Osteoblast (primary cell): Measurements from ENCODE around the gene PRDX3. TPM values are rescaled to one million over a fixed set of nuclear protein-coding genes. Genes with fewer than 3 reads are reported as not detected.

Experiments
- DNase-seq: peaks from one replicate; pipeline ENCODE4 v3.0.0; 2011; ENCODE audit warnings: low spot score, mixed read lengths; ENCODE audit not compliant: insufficient read length; ENCODE audit errors: missing footprints
- H2AFZ ChIP-seq: 2 replicates; pipeline ENCODE4 v1.6.0; 2011; ENCODE audit warnings: mild to moderate bottlenecking, low read length
- H3K27ac ChIP-seq: 2 replicates; pipeline ENCODE4 v1.5.1; 2011; ENCODE audit warnings: mild to moderate bottlenecking, low read depth, low read length, moderate library complexity
- H3K27me3 ChIP-seq: 2 replicates; pipeline ENCODE4 v1.6.0; 2012; ENCODE audit warnings: mild to moderate bottlenecking, control low read depth, inconsistent platforms, low read length, moderate library complexity; ENCODE audit not compliant: insufficient read depth
- H3K36me3 ChIP-seq: 2 replicates; pipeline ENCODE4 v1.5.1; 2011; ENCODE audit warnings: mild to moderate bottlenecking, low read length, control low read depth, moderate library complexity; ENCODE audit not compliant: insufficient read depth
- H3K4me1 ChIP-seq: 2 replicates; pipeline ENCODE4 v1.5.1; 2011; ENCODE audit warnings: mild to moderate bottlenecking, low read length, control low read depth, moderate library complexity; ENCODE audit not compliant: insufficient read depth
- H3K4me2 ChIP-seq: 2 replicates; pipeline ENCODE4 v1.6.0; 2011; ENCODE audit warnings: mild to moderate bottlenecking, low read length; ENCODE audit not compliant: insufficient read depth
- H3K4me3 ChIP-seq: fragments of 200-600 bp; sonication (generic); 3 replicates; pipeline ENCODE4 v1.5.1; 2012; ENCODE audit warnings: mild to moderate bottlenecking, low read length, inconsistent platforms; ENCODE audit not compliant: insufficient read depth
- H3K79me2 ChIP-seq: 2 replicates; pipeline ENCODE4 v1.6.0; 2012; ENCODE audit warnings: mild to moderate bottlenecking, low read length, control low read depth, inconsistent platforms; ENCODE audit not compliant: insufficient read depth
- H3K9me3 ChIP-seq: 2 replicates; pipeline ENCODE4 v1.5.1; 2011; ENCODE audit warnings: low read depth, low read length, control low read depth
- H4K20me1 ChIP-seq: 2 replicates; pipeline ENCODE4 v1.6.0; 2012; ENCODE audit warnings: mild to moderate bottlenecking, low read length, control low read depth; ENCODE audit not compliant: insufficient read depth
- total RNA-seq: library from RNA; depleted of rRNA; stranded (reverse); fragments of >200 nt; gene quantifications from 2 replicates; pipeline ENCODE4 v1.2.3, GENCODE V29; 2012
- TF ChIP-seq, protein P1 (sequence below): IDR thresholded peaks from 2 replicates; pipeline ENCODE4 v1.5.1; 2011; ENCODE audit warnings: mild to moderate bottlenecking, low read depth, low read length, moderate library complexity; ENCODE audit errors: extremely low read depth

Gene PRDX3
- total RNA-seq, 1 donor = 119 TPM

DNA sequence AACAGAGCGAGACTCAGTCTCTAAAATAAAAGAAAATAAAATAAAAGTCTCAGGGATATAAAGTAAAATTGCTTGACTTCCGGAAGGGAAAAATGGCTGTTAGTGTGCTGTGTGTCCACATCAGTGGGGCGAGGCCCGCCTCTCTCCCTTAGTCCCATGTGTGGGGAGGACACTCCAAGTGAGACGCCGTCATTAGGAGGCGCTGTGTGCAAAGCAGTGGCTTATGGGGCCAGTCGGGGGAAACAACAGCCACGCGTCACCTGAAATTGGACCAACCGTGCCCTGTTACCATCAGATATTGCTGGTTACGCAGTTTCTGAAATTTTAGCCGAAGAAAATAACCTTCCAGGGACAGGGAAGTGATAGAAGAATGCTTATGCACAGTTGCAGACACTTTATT is 28.9 kb downstream of the PRDX3 start:
- Histone ChIP-seq H3K4me3 (no peak overlapping the region), H3K79me2 (no peaks in the 10 kb centered on the region), H3K9me3 (no peaks in the 10 kb centered on the region), H4K20me1 (no peaks in the 10 kb centered on the region), H3K4me2 (no peak overlapping the region), H3K27ac (no peak overlapping the region), H3K4me1 (no peaks in the 10 kb centered on the region), H2AFZ (no peak overlapping the region), H3K27me3 (no peaks in the 10 kb centered on the region), H3K36me3 (peaks cover 25% of the 10 kb centered on the region)
- TF ChIP-seq, protein P1, sequence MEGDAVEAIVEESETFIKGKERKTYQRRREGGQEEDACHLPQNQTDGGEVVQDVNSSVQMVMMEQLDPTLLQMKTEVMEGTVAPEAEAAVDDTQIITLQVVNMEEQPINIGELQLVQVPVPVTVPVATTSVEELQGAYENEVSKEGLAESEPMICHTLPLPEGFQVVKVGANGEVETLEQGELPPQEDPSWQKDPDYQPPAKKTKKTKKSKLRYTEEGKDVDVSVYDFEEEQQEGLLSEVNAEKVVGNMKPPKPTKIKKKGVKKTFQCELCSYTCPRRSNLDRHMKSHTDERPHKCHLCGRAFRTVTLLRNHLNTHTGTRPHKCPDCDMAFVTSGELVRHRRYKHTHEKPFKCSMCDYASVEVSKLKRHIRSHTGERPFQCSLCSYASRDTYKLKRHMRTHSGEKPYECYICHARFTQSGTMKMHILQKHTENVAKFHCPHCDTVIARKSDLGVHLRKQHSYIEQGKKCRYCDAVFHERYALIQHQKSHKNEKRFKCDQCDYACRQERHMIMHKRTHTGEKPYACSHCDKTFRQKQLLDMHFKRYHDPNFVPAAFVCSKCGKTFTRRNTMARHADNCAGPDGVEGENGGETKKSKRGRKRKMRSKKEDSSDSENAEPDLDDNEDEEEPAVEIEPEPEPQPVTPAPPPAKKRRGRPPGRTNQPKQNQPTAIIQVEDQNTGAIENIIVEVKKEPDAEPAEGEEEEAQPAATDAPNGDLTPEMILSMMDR = no peak
- DNase-seq = peak; percentile 1

DNA sequence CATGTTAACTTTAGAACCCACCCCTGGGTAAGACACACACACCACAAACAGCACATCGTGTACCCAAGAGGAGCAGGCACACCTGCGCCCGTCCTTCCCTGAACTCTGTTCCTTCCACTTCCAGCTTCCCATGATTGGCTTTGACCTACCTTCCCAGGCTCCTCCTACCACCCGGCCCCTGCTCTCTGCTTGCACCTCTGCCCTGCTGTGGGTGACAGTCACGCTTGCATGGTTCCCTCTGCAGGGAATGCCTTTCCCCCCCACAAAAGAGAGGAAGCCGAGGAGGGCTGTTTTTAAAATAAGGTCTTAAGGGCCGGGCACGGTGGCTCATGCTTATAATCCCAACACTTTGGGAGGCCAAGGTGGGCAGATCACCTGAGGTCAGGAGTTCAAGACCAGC is 29.5 kb downstream of the PRDX3 start:
- H4K20me1 ChIP-seq = no peaks in the 10 kb centered on the region
- peaks cover 25% of the 10 kb centered on the region for H3K36me3 ChIP-seq
- no peaks in the 10 kb centered on the region for H3K4me1 ChIP-seq
- H3K4me2 ChIP-seq = no peak overlapping the region
- TF ChIP-seq, protein P1 = no peak
- H3K27me3 ChIP-seq = no peaks in the 10 kb centered on the region
- no peak overlapping the region for H2AFZ ChIP-seq
- DNase-seq = no peak
- H3K79me2 ChIP-seq = no peaks in the 10 kb centered on the region
- no peak overlapping the region for H3K4me3 ChIP-seq
- H3K9me3 ChIP-seq = no peaks in the 10 kb centered on the region
- H3K27ac ChIP-seq = no peak overlapping the region

DNA sequence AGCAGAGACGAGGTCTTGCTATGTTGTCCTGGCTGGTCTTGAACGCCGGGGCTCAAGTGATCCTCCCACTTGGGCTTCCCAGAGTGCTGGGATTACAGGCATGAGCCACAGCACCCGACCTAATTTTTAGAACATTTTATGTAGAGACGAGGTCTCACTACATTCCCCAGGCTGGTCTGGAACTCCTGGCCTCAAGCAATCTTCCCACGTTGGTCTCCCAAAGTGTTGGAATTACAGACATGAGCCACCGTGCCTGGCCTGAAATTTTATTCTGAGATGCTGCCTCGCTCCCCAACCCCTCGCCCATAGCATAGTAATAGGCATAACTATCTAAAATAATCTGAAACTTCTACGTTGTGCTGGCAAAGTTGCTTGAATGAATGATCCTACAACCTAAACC is 35.0 kb downstream of the PRDX3 start:
- Histone ChIP-seq H3K9me3 (no peaks in the 10 kb centered on the region), H3K4me2 (no peak overlapping the region), H3K27me3 (no peaks in the 10 kb centered on the region), H3K79me2 (no peaks in the 10 kb centered on the region), H2AFZ (no peak overlapping the region), H3K27ac (no peak overlapping the region), H4K20me1 (no peaks in the 10 kb centered on the region), H3K4me3 (no peak overlapping the region), H3K36me3 (peaks cover 13% of the 10 kb centered on the region), H3K4me1 (no peaks in the 10 kb centered on the region)
- TF ChIP-seq, protein P1 = no peak
- DNase-seq = no peak

DNA sequence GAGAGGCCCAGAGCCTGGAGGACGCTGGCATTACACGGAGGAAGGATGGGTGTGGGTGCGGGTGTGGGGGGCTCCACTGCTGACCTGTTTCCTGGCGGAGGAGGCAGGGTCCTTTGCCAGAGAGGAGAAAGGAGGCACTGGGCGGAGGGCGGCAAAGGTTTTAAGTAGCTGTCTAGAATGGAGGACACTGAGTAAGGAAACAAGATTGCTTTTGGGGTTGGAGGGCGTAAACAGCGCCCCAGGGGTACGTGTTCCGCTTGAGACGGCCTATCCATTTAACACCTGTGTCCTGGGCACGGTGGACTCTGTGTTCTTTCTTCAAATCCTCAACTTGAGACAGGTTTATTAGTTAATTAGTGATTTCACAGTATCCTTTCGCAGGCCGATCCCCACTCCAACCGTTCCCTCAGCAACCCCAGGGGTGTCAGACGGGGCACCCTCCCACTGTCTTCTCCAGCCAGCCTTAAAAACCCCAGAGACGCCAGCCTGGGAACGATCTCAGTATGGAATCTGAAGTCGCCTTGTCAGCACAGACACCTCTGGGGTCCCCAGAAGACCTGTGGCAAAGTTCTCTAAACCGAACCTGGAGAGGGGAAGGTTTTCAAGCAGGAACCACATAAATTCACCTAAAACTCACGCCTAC is 37.9 kb downstream of the PRDX3 start:
- TF ChIP-seq, protein P1 = no peak
- Histone ChIP-seq H3K9me3 (no peaks in the 10 kb centered on the region), H3K4me1 (peaks cover 3% of the 10 kb centered on the region), H3K4me2 (no peak overlapping the region), H3K36me3 (peaks cover under 1% of the 10 kb centered on the region), H3K27ac (no peak overlapping the region), H4K20me1 (no peaks in the 10 kb centered on the region), H3K79me2 (no peaks in the 10 kb centered on the region), H3K4me3 (no peak overlapping the region), H2AFZ (no peak overlapping the region), H3K27me3 (no peaks in the 10 kb centered on the region)
- no peak for DNase-seq
